HCT116 (cell line): Measurements from ENCODE around the gene UBTF. TPM values are rescaled to one million over a fixed set of nuclear protein-coding genes. Genes with fewer than 3 reads are reported as not detected.

Experiments
- ATAC-seq: fragments of 200-7000 bp; cut with Tn5 transposase; 2 replicates; pipeline ENCODE4 v1.9.1; 2020; ENCODE audit warnings: mild to moderate bottlenecking, moderate library complexity
- BruUV-seq: library from RNA; stranded (reverse); fragments of 400-500 nt; replicated peaks from 2 replicates; lab custom pipeline; 2021; lab: Mats Ljungman, UMichigan
- CTCF ChIA-PET: fragments of 300-600 bp; sonication (Branson Sonifier 250); formaldehyde crosslinking; loops from one replicate; lab custom pipeline; 2021; ENCODE audit warnings: antibody characterized with exemption; lab: Charles Lee
- POLR2A ChIA-PET: fragments of 300-600, 350-600 bp; sonication (Branson Sonifier 250); formaldehyde crosslinking; loops from one replicate; lab custom pipeline; 2021; ENCODE audit warnings: antibody characterized with exemption; lab: Charles Lee
- RAD21 ChIA-PET, 2 experiments: fragments of 300-600 bp; sonication (Branson Sonifier 250); formaldehyde crosslinking; loops; one replicate each; lab custom pipeline; 2023; ENCODE audit warnings: low total read pairs in 2 of 2; ENCODE audit not compliant: uncharacterized antibody in 2 of 2, unreplicated experiment in 2 of 2, low non-redundant PET in 1 of 2; lab: Charles Lee
- DNase-seq: peaks from one replicate; pipeline ENCODE4 v3.0.0-alpha.2; 2010; ENCODE audit warnings: low read depth, low spot score
- H2AFZ ChIP-seq: fragments of 200-600 bp; shearing (Covaris generic), sonication (generic); 2 replicates; pipeline ENCODE4 v1.6.1; 2017; ENCODE audit warnings: low read depth, mixed run types, mixed read lengths, antibody characterized with exemption, low read length; ENCODE audit not compliant: poor library complexity, severe bottlenecking
- H3K27ac ChIP-seq: 2 replicates; pipeline ENCODE4 v1.5.1; 2012; ENCODE audit warnings: low read depth, low read length
- H3K27me3 ChIP-seq: fragments of 200-600 bp; sonication (generic); 2 replicates; pipeline ENCODE4 v1.6.1; 2016; ENCODE audit warnings: mixed run types, low read length, mixed read lengths; ENCODE audit not compliant: insufficient read depth
- H3K36me3 ChIP-seq, 2 experiments: fragments of 200-500 bp in 1 of 2; fragments of 200-600 bp in 1 of 2; sonication (Bioruptor generic) in 1 of 2; sonication (generic) in 1 of 2; 2 replicates each; pipeline versions ENCODE4 v1.5.1 to v1.6.1; 2014 to 2016; ENCODE audit warnings: low read length in 2 of 2, inconsistent platforms in 1 of 2, mixed read lengths in 1 of 2, mixed run types in 1 of 2; ENCODE audit not compliant: insufficient read depth in 2 of 2, control insufficient read depth in 1 of 2
- H3K4me1 ChIP-seq, 2 experiments: fragments of 200-600 bp in 1 of 2; sonication (generic) in 1 of 2; 2 replicates each; pipeline versions ENCODE4 v1.5.1 to v1.6.1; 2012 to 2017; ENCODE audit warnings: low read length in 2 of 2, inconsistent platforms in 1 of 2, mild to moderate bottlenecking in 1 of 2, mixed read lengths in 1 of 2, mixed run types in 1 of 2, moderate library complexity in 1 of 2; ENCODE audit not compliant: insufficient read depth in 2 of 2, control insufficient read depth in 1 of 2
- H3K4me2 ChIP-seq: fragments of 200-600 bp; sonication (generic); 2 replicates; pipeline ENCODE4 v1.6.1; 2017; ENCODE audit warnings: mixed run types, low read length, mixed read lengths
- H3K4me3 ChIP-seq, 2 experiments: fragments of 200-600 bp in 1 of 2; sonication (generic) in 1 of 2; replicated peaks in 1 of 2; 2 replicates each; pipeline ENCODE4 v1.5.1; 2011 to 2016; ENCODE audit warnings: low read length in 2 of 2, control low read depth in 1 of 2, low read depth in 1 of 2, mild to moderate bottlenecking in 1 of 2, mixed read lengths in 1 of 2, mixed run types in 1 of 2
- H3K79me2 ChIP-seq: fragments of 200-600 bp; sonication (generic); 2 replicates; pipeline ENCODE4 v1.6.1; 2017; ENCODE audit warnings: mild to moderate bottlenecking, mixed run types, low read length, moderate library complexity, mixed read lengths; ENCODE audit not compliant: insufficient read depth
- H3K9ac ChIP-seq: fragments of 200-600 bp; sonication (generic); 2 replicates; pipeline ENCODE4 v1.6.1; 2016; ENCODE audit warnings: low read length, mixed read lengths
- H3K9me2 ChIP-seq: fragments of 200-600 bp; sonication (generic), shearing (Covaris generic); 2 replicates; pipeline ENCODE4 v1.6.1; 2017; ENCODE audit warnings: mixed run types, mild to moderate bottlenecking, moderate library complexity; ENCODE audit not compliant: insufficient read depth
- H3K9me3 ChIP-seq, 2 experiments: fragments of 200-500 bp in 1 of 2; fragments of 200-600 bp in 1 of 2; sonication (Bioruptor generic) in 1 of 2; sonication (generic) in 1 of 2; 2 replicates each; pipeline ENCODE4 v1.6.1; 2014 to 2017; ENCODE audit warnings: low read length in 2 of 2, mixed read lengths in 2 of 2, inconsistent platforms in 1 of 2, low read depth in 1 of 2, mild to moderate bottlenecking in 1 of 2, mixed run types in 1 of 2, moderate library complexity in 1 of 2; ENCODE audit not compliant: control insufficient read depth in 1 of 2, insufficient read depth in 1 of 2
- H4K20me1 ChIP-seq: fragments of 200-600 bp; sonication (generic), shearing (Covaris generic); 2 replicates; pipeline ENCODE4 v1.6.1; 2017; ENCODE audit warnings: mixed run types, mild to moderate bottlenecking, moderate library complexity; ENCODE audit not compliant: insufficient read depth
- CBX3 ChIP-seq: IDR thresholded peaks from 2 replicates; pipeline ENCODE4 v1.6.1; 2012; ENCODE audit warnings: low read depth
- EGR1 ChIP-seq: IDR thresholded peaks from 2 replicates; pipeline ENCODE4 v1.6.1; 2012; ENCODE audit warnings: low read depth
- ELF1 ChIP-seq: IDR thresholded peaks from 2 replicates; pipeline ENCODE4 v1.6.1; 2012; ENCODE audit warnings: low read depth, borderline replicate concordance
- EZH2phosphoT487 ChIP-seq: fragments of 200-600 bp; IDR thresholded peaks from 2 replicates; pipeline ENCODE4 v1.6.1; 2018; ENCODE audit warnings: antibody characterized with exemption, borderline replicate concordance
- FOSL1 ChIP-seq: IDR thresholded peaks from 2 replicates; pipeline ENCODE4 v1.6.1; 2012; ENCODE audit warnings: low read depth
- JUND ChIP-seq: IDR thresholded peaks from 2 replicates; pipeline ENCODE4 v1.6.1; 2012
- POLR2AphosphoS5 ChIP-seq: IDR thresholded peaks from 2 replicates; pipeline ENCODE4 v1.6.1; 2011; ENCODE audit warnings: mild to moderate bottlenecking, low read depth, low read length, moderate library complexity
- RAD21 ChIP-seq: IDR thresholded peaks from 2 replicates; pipeline ENCODE4 v1.6.1; 2012; ENCODE audit warnings: low read depth, mild to moderate bottlenecking
- REST ChIP-seq: IDR thresholded peaks from 2 replicates; pipeline ENCODE4 v1.6.1; 2012; ENCODE audit warnings: low read depth
- SIN3A ChIP-seq: IDR thresholded peaks from 2 replicates; pipeline ENCODE4 v1.6.1; 2012; ENCODE audit warnings: low read depth
- SRF ChIP-seq: IDR thresholded peaks from 2 replicates; pipeline ENCODE4 v1.6.1; 2012; ENCODE audit warnings: low read depth
- YY1 ChIP-seq: IDR thresholded peaks from 2 replicates; pipeline ENCODE4 v1.6.1; 2011; ENCODE audit warnings: low read length, low read depth, moderate library complexity, mild to moderate bottlenecking; ENCODE audit not compliant: insufficient replicate concordance; ENCODE audit errors: extremely low read depth
- ZBTB33 ChIP-seq: IDR thresholded peaks from 2 replicates; pipeline ENCODE4 v1.6.1; 2011; ENCODE audit warnings: mild to moderate bottlenecking, low read length, moderate library complexity; ENCODE audit not compliant: insufficient replicate concordance; ENCODE audit errors: extremely low read depth
- ZFX ChIP-seq: fragments of 450-650 bp; IDR thresholded peaks from 2 replicates; pipeline ENCODE4 v1.6.1; 2017
- intact Hi-C: fragments of 100-400 bp; cut with micrococcal nuclease; formaldehyde crosslinking; loops from 2 replicates; pipeline ENCODE4 v1.10.0; 2022
- total RNA-seq: library from RNA; stranded (reverse); gene quantifications from one replicate; pipeline ENCODE4 v1.2.1, GENCODE V29; 2021; ENCODE audit not compliant: unreplicated experiment
- TF ChIP-seq, protein P1 (sequence below): IDR thresholded peaks from 2 replicates; pipeline ENCODE4 v1.6.1; 2012

UBTF gene
- total RNA-seq, 1 experiment from 2014 or later, result 84.3 TPM

GRCh38 chr17:44263345-44263902, 43.9 kb upstream of the UBTF start:
- DNase-seq (no peak), ATAC-seq (no peak)
- Histone ChIP-seq H3K4me2 (no peak overlapping the region), H3K9ac (no peak overlapping the region), H3K9me2 (no peaks in the 10 kb centered on the region), H3K4me1 (no peaks in the 10 kb centered on the region), H3K27me3 (no peaks in the 10 kb centered on the region), H3K36me3 (no peaks in the 10 kb centered on the region), H2AFZ (no peak overlapping the region), H4K20me1 (no peaks in the 10 kb centered on the region), H3K4me3 (no peak overlapping the region), H3K9me3 (no peaks in the 10 kb centered on the region), H3K79me2 (no peaks in the 10 kb centered on the region), H3K27ac (no peak overlapping the region)
- ChIA-PET POLR2A (no interaction called here), RAD21 (no interaction called here), CTCF (interaction anchor here (1.0 kb wide), 1 partner anchor 42 kb away, joined by 3 read pairs; no protein-coding TSS in a partner anchor)
- BruUV-seq, result no TSS peak
- no peak for TF ChIP-seq FOSL1
- no peak for TF ChIP-seq JUND
- no peak for TF ChIP-seq POLR2AphosphoS5
- TF ChIP-seq EZH2phosphoT487, result no peak
- no peak for TF ChIP-seq RAD21
- TF ChIP-seq, protein P1, sequence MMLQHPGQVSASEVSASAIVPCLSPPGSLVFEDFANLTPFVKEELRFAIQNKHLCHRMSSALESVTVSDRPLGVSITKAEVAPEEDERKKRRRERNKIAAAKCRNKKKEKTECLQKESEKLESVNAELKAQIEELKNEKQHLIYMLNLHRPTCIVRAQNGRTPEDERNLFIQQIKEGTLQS, result no peak
- no peak for TF ChIP-seq ELF1
- TF ChIP-seq CBX3, result no peak
- intact Hi-C loops, result no loop called here

DNA sequence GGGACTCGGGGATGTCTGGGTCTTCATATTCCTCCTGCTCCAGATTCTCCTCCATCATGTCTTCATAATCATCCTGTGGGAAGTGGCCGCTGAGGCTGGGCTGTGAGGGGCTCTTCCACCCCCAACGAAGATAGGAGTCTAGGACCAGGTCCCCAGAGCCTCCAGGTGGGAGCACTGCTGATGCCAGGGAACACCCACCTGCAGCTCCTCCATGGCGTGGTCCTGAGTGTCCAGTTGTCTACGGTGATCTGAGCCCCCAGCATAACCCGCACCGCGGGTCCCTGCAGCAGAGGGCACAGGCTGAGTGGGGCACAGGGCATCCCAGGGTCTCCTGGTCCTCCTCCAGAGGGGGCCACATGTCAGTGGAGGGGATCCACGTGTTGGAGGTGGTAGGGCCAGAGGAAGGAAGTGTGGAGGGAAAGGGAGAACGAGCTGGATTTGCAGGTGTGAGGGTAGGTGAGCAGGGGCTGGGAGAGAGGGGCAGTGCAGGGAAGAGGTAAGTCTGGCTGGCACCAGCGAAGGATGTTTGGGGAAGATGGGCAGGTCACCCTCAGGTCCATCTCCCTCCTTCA, 43.3 kb upstream of the UBTF start:
- H4K20me1 ChIP-seq, result no peaks in the 10 kb centered on the region
- no peaks in the 10 kb centered on the region for H3K79me2 ChIP-seq
- POLR2A ChIA-PET, result no interaction called here
- CTCF ChIA-PET, result interaction anchor here (1.0 kb wide), 1 partner anchor 41 kb away, joined by 3 read pairs; no protein-coding TSS in a partner anchor
- BruUV-seq, result no TSS peak
- H3K4me2 ChIP-seq, result no peak overlapping the region
- H3K4me1 ChIP-seq, result no peaks in the 10 kb centered on the region
- H2AFZ ChIP-seq, result no peak overlapping the region
- no peaks in the 10 kb centered on the region for H3K9me2 ChIP-seq
- intact Hi-C loops, result no loop called here
- no peak overlapping the region for H3K27ac ChIP-seq
- H3K9me3 ChIP-seq, result no peaks in the 10 kb centered on the region
- RAD21 ChIA-PET, result no interaction called here
- no peak overlapping the region for H3K4me3 ChIP-seq
- no peak for DNase-seq
- H3K36me3 ChIP-seq, result no peaks in the 10 kb centered on the region
- ATAC-seq, result no peak
- H3K27me3 ChIP-seq, result no peaks in the 10 kb centered on the region
- no peak overlapping the region for H3K9ac ChIP-seq
- TF ChIP-seq ZBTB33 (no peak), CBX3 (no peak), REST (no peak), EGR1 (no peak), SRF (no peak), ZFX (no peak), SIN3A (no peak), YY1 (no peak)
- TF ChIP-seq, protein P1, result no peak
